SK-N-SH (cell line): ENCODE data around the gene MYO1H.

Experiments
- CTCF ChIP-seq: fragments of 200-600 bp; sonication (generic); IDR thresholded peaks from 2 replicates; pipeline ENCODE4 v1.6.1; 2017; ENCODE audit warnings: antibody characterized with exemption, mild to moderate bottlenecking, moderate library complexity
- EZH2phosphoT487 ChIP-seq: fragments of 200-600 bp; sonication (generic); IDR thresholded peaks from 2 replicates; pipeline ENCODE4 v1.6.1; 2017; ENCODE audit warnings: low read depth, mixed run types, mild to moderate bottlenecking, antibody characterized with exemption, moderate library complexity, borderline replicate concordance
- FOXM1 ChIP-seq: IDR thresholded peaks from 2 replicates; pipeline ENCODE4 v1.4.0; 2012; ENCODE audit warnings: low read depth, mild to moderate bottlenecking
- GABPA ChIP-seq: IDR thresholded peaks from 2 replicates; pipeline ENCODE4 v1.4.0; 2012; ENCODE audit warnings: low read depth, mild to moderate bottlenecking
- GATA2 ChIP-seq: sonication (generic); formaldehyde crosslinking; IDR thresholded peaks from 2 replicates; pipeline ENCODE4 v1.5.0; 2020; ENCODE audit warnings: mild to moderate bottlenecking, missing genetic modification reagents
- JUND ChIP-seq: IDR thresholded peaks from 2 replicates; pipeline ENCODE4 v1.4.0; 2012
- MAX ChIP-seq: IDR thresholded peaks from 2 replicates; pipeline ENCODE4 v1.4.0; 2012; ENCODE audit warnings: low read depth
- MEF2A ChIP-seq: IDR thresholded peaks from 2 replicates; pipeline ENCODE4 v1.4.0; 2012; ENCODE audit warnings: low read depth, borderline replicate concordance
- MXI1 ChIP-seq: IDR thresholded peaks from 2 replicates; pipeline ENCODE4 v1.6.1; 2012; ENCODE audit warnings: mild to moderate bottlenecking, low read depth, low read length, improper control_type of control experiment
- POLR2AphosphoS5 ChIP-seq: IDR thresholded peaks from 2 replicates; pipeline ENCODE4 v1.6.1; 2012; ENCODE audit warnings: low read depth, low read length
- RAD21 ChIP-seq: IDR thresholded peaks from 2 replicates; pipeline ENCODE4 v1.6.1; 2012; ENCODE audit warnings: mild to moderate bottlenecking, low read length
- REST ChIP-seq: IDR thresholded peaks from 2 replicates; pipeline ENCODE4 v1.6.1; 2012; ENCODE audit warnings: mild to moderate bottlenecking, low read depth, low read length, moderate library complexity
- ZBTB33 ChIP-seq: IDR thresholded peaks from 2 replicates; pipeline ENCODE4 v1.4.0; 2012; ENCODE audit warnings: low read depth, borderline replicate concordance

GRCh38 chr12:109476807-109477184, 129.1 kb downstream of the MYO1H start:
- TF ChIP-seq GABPA (no peak), CTCF (no peak), MAX (no peak), ZBTB33 (no peak), MEF2A (no peak), EZH2phosphoT487 (no peak), REST (no peak), FOXM1 (no peak), RAD21 (no peak), JUND (no peak), POLR2AphosphoS5 (no peak), GATA2 (CRISPR knock-in tag) (no peak), MXI1 (no peak)
